SW480 (cell line): ENCODE data around the gene FHOD3.

Source experiments
- DNase-seq: peaks from one replicate; pipeline ENCODE4 v3.0.0-alpha.2; 2016; ENCODE audit warnings: low spot score

The FHOD3 gene

DNA sequence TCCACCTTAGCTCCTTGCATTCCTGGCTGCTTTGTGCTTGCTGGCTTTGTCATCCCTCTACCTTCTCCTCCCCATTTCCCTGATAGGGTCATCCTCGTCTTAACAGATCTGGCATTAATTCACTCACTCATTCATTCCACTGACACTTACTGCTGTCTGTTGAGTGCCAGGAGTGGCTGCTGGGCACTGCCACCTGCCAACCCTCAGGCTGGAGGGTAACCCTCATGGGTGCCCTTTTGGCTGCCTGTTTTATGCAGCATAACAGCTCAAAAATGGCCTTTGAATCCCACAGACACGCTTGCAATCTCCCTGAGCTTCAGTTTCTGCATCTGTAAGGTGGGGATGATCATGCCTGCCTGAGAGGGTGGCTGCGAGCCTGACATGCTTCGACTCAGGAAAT, 25.2 kb downstream of the FHOD3 start:
- DNase-seq: no peak

DNA sequence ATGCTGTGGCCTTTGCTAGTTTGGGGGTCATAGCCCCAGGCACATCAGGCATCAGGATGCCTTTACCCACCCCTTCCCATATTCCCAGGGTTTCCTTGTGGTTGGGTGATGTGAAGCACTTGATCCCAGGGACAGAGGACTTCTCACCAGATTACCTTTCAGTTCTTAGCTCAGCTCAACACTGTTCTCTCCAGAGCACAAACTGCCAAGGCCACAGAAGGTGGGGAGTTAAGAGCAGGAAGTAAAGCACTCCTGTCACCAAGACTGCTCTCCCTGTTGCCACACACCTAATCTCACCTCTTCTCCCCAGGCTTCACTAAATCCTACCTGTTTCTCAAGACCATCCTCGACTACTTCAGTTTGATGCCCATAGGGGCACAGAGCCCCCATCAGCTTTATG, 25.9 kb downstream of the FHOD3 start:
- DNase-seq: no peak

DNA sequence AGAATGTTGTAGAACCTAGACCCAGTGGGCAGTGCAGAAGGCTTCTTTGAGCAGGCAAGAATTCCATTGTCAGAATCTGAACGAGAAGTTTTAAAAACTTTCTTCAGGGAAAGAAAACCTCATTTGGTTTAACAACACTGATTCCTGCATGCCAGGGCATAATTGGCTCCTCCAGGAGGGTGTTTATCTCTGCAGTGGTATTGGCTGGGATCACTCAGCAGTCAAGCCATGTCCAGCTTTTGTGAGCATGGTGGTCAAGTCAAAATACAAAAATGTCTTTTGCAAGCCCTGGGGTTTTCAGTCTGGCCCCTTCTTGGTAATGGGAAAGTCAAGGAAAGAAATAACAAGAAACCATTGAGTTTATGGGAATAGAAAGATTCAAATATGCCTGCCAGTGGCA, 28.3 kb downstream of the FHOD3 start:
- DNase-seq: no peak

DNA sequence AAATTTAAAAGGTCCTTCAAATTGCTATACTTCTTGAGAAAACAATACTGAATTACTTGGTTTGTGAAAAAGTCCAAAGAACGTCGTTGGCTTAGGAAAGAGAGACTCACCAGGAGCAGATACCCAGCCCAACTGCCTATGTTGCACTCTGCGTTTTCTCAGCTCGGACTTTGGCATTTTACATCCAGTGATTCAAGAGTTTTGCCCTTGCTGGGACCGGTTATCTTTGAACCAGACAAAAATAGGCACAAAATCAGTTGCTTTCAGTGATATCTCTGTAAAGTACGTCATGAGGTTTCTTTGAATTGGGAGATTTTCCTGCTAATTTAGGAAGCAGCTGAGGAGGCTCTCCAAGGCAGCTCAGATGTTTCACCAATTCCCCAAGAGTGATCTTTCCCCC, 29.3 kb downstream of the FHOD3 start:
- no peak for DNase-seq

DNA sequence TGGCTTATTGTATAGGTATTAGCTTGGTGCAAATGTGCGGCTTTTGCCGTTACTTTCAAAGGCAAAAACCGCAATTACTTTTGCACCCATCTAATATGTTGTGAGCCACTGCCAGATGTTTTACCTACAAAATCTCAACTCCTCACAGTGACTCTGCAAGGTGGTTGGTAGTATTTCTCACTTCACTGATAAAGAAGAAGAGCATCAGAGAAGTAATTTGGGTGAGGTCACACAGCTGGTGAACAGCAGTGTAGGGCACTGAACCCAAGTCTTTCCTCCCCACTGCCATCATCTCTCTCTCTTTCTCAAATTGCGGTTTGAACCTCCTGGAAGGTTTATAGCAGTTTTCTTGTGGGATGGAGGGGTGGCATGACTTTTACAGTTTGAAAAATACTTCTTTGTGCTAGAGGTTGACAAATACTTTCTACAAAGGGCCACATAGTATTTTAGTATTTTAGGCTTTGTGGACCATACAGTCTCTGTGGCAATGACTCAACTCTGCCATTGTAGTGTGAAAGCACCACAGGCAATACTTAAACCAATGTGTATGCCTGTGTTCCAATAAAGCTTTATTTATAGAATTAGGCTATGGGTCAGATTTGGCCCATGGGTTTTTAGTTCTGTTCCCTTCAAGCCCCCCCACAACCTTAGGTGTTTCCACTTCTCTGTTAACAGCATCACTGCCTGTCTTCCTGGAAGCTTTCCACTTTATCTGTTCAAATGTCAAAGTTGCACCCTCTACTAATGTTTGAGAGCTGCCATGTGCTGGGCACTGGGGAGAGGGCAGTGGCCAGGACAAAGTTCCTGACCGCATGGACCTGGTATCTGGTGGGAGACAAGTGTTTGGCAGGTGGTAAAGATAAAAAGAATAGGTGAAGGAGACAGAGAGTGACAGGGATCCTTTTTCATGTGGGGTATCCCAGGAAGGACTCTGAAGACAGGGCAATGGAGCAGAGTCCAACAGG, 30.1 kb downstream of the FHOD3 start:
- no peak for DNase-seq

DNA sequence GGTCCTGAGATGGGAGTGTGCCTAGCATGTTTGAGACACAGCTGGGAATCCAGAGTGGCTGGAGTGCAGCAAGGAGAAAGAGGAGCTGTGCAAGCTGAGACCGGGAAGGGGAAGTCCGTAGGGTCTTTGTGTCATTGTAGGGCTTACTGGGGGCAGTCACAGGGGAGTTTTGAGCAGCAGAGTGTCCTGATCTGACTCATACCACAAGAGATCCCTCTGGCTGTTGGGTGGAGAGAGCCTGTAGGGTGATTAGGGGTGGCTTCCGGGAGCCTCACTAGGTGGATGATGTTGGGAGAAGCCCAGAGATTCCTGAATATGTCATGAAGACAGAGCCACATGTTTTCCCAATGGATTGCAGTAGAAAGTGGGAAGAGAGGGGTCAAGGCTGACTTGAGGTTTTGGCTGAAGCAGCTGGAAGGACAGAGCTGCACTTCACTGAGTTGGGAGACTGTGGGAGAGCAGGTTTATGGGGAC, 30.9 kb downstream of the FHOD3 start:
- DNase-seq: no peak

DNA sequence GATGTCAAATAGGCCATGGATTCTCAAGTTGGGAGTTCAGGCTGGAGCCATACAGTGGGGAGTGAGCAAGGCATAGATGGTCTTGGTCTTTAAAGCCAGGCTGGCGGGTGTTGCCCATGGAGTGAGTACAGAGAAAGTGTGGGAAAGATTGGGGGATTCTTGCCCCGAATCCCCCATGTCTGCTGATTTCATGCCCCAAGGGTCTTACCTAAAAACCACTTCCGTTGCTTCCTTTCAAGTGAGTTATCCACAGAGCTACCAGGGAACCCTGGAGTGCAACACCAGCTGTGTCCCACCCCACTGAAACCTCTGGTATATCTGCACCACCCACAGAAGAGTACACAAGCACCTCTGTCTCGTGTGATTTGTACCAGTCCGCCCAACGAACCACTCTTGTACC, 31.4 kb downstream of the FHOD3 start:
- no peak for DNase-seq

DNA sequence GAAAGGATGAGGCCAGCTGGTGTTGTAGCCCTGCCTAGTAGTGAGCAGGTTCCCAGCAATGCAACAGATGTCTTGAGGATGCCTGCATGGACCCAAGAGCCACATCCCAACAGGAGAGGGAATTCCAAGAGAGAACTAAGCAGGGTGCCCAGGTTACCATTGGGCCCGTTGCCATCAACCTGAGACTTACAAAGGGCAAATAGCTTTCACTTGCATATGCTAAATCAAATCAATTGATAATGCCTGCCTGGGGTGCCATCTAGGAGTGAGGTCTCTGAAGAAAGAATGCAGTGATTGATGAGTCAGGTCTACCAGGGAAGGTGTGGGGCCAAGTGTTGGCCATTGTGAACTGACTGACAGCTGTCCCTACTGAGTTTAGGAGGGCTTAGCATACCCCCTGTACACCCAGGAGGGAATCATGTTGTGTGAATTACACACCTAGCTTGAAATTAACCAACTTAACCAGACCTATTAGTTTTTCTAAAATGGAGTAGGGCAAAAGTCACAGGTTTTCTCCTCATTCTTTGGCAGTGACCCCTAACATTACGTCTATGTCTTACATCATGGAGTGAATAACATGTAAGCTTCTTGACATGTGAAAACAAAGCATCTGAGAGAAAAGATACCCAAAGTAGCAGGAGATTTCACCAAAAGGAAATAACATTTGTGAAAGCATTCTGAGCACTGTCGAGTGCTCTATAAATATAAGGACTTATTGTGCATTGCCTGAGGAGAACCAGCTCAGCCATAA, 32.3 kb downstream of the FHOD3 start:
- no peak for DNase-seq

DNA sequence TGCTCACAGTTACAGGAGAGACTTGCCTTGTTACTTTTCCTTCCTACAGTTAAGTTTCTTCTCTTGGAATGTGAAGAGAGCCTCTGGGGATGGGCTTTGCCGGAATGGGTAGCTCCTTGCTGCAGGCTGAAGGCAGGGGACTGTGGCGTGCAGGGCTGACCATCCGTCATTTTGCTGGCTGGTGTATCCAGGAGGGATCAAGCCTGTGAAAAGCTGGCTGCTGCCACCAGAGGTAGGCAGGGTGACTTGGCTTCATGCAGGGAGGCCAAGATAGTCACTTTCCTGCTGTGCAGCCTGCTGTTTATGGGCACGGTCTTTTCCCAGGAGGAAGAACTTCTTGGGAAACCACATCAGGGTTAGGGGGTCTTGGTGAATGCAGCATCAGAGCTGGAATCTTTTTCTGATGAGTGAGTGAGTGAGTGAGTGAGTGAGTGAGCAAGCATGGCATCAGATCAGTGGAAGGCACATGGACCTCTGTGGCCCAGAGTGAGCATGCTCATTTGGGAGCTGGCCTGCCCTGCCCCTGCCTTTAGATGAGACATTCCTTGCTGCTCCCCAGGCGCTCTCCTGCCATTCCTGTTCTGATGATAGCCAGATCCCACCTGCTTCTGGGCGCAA, 33.0 kb downstream of the FHOD3 start:
- DNase-seq: no peak

DNA sequence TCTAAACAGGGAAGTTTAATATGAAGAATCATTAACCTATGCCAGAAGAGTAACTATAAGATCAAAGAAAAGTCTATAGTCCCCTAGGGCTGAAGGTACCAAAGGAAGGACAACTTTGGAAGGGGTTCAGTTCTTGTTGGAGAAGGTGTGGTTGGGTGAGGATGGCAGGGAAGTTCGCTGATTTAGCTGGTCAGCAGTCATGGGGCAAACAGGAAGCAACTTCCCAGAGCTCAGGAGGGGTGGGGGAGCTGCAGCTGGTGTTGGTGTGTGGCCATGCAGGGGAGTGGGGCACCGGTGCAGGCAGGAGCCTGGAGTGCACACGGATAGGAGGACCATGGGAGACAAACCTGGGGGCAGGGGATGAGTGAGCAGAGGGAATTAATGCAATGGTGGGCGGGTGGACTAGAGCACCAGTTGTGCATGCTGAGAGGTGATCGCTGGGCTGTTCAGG, 34.0 kb downstream of the FHOD3 start:
- no peak for DNase-seq

DNA sequence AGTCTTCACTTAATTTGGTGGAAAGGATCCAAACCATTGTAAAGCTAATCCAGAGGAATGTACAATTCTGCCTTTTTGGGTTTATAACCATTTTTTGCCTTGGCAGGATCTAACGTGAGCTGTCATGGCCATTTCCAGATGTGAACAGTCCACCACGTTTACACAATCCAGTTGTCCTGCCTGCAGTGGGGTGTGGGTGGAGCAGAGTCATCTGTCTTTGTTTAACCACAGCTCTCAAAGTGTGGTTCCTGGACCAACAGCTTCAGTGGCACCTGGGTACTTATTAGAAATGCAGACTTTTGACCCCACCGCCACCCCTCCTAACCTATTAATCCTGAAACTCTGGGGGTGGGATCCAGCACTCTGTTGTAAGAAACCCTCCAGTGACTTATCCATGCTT, 35.9 kb downstream of the FHOD3 start:
- DNase-seq: no peak

DNA sequence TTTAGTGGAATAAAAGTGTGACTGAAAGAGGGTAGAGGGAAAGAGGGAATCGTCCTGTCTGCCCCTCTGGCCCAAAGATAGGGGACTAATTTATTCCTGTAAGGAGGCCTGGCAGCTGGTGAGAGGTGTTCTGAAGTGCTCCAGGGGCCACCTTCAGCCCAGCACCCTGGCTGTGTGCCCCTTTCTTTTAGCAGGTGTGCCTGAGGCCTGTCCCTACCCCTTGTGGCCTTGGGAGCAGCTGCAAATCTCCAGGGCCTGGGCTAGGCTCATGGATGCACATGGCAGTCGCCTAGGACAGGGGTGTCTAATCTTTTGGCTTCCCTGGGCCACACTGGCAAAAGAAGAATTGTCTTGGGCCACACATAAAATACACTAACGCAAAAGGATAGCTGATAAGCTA, 37.3 kb downstream of the FHOD3 start:
- DNase-seq: no peak

DNA sequence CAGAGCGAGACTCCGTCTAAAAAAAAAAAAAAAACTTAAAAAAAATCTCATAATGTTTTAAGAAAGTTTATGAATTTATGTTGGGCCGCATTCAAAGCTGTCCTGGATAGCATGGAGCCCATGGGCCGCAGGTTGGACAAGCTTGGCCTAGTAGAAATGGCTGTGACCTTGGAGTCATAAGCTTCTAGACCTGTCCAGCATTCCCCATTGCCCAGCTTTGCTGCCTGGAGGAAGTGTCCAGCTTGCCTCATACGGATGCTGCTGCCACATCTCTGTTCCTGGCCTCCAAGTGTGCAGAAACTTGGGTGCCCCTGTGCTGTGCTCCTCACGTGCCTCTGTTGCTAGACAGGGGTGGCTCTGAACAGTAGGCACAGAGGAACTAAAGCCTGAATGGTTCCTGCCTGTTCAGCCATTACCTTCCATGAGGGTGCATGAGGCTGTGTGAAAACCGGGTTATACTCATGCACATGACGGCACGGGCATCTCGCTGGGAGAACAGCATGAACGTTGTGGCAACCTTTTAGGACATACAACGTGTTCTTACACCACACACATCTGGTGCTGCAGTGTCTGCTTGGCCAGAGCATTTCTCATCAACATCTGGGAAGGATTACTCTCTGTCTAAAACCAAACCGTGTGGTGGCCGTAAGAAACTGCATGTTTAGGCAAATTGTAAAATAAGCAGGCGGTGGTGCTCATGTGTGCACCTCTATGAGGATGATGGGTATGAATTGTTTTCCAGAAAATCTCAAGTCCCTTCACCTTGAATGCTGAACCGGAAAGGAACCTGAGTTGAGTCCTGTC, 38.2 kb downstream of the FHOD3 start:
- no peak for DNase-seq

DNA sequence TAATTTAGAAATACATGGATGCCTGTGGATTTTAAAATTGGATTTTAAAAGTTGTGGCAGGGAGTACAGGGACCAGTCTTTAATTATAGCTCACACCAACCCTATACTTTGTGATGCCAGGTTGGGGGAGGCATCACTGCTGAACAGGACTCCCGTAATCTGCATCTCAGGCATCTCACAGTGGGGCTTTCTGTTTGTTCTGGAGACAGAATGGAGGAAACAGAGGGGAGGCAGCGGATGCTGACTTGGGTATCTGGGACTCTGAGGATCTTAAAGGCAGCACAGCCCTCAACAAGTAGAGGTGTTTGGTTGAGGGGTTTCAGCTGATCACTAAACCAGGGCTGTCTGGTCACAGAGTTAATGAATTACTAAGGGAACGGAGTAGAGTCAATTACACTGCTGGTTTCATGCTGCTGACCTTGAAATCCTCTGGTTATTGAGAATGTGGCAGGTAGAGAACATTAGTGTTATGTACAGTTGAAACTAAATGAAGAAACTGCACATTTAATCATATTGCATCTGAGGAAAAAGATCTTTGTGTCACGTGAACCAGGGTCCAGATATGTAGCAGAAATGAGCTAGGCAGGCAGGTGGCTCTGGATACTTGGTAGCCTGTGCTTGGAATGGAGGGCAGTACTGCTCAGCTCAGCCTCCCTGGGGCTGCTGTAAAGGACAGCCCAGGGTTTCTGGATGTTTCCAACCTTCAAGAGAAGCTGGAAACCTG, 40.3 kb downstream of the FHOD3 start:
- DNase-seq: no peak

DNA sequence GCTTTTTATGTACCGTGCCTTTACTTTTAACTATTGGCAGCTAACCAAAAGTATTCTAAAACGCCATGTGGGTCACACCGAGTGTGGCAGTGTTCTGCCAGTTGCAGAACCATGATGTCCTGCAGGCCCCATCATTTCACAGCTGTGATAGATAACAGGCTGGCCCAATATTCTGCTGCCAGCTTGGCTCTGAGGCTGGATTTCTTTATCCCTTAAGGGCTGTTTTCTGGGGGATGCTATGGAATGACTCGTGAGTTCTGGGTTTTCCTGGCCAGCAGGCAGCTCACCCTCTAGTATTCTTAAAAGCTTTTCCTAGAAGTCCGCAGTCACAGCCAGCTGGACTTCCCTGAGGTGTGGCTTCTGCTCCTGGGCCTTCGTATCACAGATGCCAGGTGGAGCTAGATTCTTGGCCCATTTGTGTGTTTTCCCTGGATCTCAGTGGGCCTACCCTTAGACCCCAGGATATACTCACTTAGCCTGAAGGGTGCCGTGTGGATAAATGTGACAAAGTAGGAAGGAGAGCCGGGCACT, 41.0 kb downstream of the FHOD3 start:
- DNase-seq: no peak

DNA sequence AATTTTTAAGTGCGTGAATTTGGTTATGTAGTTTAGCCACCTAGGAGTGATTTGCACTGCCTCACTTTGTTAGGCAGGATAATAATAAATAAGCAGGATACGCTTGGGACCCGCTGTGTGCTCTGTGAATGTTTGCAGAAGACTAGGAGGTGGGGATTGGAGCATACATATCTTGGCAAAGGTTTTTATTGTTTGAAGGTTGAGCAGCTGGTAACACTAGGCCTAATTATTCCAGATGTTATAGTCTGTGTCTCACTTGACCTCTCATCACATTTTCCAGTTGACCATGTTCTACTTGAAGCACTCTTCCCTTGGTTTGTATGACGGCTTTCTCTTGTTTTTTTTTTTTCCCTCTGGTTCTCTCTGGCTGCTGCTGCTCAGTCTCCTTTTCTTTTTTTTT, 42.7 kb downstream of the FHOD3 start:
- DNase-seq: no peak

DNA sequence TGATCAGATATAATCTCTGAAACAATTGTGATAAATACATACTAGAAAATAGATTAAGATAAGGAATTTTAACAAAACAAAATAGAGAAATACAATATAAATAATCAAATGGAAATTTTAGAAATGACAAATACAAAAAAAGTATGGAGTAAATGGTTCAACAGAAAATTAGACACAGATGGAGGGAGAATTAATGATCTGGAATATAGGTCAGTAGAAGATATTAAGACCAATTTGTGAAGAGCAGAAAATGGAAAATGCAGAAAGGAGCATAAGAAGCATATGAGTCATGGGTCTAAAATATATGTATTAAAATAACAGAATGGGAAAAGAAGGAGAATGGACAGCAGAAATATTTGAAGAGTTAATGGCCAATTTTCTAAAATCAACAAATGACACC, 44.4 kb downstream of the FHOD3 start:
- no peak for DNase-seq

DNA sequence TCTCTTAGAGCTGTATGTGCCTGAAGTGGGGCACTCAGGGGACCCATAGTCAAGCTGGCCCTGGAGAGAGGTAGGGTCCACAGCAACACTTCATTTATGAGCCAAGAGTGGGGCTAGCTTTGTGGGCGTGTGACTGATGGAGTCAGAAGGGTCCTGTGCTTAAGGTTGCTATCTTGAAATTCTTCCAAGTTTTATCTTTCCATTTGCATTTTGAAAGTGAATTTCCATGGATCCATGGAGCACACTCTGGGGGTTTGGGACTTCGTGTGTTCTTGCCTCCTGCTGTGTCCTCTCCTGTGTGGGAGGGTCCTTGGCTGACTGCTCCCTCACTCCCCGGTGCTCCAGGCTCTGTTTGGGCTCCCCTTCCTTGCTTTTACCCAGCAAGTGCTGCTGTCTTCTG, 50.8 kb downstream of the FHOD3 start:
- no peak for DNase-seq

DNA sequence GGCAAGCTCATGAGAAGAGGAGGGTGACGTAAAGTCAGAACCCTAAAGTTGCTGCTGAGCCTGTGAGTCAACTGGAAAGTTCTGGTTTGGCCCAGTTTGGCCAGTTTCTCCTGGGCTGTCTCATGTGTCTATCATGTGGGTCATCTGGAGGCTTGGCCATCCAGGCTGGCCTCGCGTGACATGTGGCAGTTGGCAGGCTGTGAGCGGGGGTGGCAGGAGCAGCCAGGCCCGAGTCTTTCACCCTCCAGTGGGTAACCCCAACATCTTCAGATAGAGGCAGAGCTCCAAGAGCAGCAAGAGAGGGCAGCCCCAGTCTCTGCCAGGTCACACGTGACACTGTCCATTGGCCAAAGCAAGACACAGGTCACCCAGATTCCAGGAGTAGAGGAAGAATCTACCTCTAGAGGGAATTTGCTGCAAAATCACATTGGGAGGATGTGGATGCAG, 51.5 kb downstream of the FHOD3 start:
- no peak for DNase-seq

DNA sequence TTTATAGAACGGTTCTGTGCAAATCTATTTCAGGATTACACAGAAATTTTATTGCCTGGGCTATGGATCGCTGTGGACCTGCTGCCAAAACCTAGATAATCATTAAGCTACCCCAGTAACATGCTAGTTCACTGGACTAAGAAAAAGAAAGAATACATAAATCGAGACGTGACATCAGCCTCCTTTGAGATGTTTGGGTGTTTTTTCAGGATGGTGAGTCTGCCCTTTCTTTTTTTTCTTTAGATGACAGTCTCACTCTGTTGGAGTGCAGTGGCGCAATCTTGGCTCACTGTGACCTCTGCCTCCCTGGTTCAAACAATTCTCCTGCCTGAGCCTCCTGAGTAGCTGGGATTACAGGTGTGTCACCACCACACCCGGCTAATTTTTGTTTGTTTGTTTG, 52.0 kb downstream of the FHOD3 start:
- DNase-seq: no peak

DNA sequence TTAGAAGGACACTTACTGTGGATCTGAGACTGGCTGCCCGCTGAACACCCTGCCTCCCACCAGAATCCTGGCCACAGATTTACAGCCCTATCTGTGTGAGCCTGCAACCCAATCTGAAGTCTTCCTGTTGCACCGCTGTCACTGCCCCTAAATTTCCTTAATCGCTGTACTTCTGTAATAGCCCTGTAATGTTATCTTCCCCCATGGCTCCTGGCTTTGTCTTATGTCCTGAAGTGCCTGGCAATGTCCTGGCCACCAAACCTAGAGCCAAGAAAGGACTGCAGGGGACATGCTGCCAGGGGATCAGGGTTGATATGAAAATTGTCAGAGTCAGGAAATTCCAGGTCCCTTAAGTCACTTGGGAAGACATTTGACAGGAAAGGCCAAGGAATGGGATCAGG, 52.7 kb downstream of the FHOD3 start:
- no peak for DNase-seq
